ENCODE data around the gene MN1.

Gene MN1

DNA sequence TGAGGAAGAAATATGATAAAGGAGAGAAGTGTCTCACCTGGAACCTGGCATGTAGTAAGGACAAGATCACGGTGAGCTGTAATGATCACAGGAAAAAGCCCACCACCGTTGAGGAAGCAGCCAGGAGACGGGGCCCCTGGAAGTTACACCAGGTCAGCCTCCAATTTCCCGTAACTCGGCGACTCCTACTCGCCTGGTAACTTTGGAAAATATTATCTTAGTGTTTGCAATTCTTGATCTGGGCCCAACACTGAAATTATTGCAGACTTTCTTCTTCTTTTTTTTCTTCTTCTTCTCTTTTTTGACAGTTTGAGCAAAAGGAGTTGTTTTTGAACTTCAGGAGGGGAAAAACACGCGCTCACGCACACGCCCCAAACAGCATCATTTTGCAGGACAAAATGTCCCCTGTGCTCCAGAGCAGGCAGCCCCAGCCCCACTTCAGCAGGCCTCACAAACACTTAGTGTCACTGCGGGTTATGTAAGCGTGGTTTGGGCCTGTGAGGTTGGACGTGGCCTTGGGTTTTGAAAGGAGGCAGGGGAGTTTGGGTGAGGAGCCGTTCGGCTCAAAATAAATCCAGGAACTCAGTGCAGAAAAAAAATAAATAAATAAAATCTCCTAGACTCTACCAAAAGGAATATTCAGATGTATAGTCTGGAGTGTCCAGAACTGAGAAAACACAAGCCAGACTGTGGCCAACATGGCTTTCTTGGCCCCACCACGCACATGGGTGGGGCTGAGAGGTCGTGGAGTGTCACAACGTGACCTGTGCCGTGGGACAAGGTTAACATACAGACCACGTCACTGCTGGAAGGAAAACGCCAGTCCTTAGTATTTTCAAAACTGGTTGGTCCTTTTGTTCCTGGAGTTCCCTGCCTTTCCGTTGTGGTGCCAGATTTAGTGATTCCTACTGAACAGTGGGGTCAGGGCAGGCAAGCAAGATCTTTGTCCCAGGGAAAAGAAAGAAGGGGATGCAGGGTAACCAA lies 26.3 kb upstream of the MN1 start:
- no peak for DNase-seq (ENCODE audit: low read depth)

DNA sequence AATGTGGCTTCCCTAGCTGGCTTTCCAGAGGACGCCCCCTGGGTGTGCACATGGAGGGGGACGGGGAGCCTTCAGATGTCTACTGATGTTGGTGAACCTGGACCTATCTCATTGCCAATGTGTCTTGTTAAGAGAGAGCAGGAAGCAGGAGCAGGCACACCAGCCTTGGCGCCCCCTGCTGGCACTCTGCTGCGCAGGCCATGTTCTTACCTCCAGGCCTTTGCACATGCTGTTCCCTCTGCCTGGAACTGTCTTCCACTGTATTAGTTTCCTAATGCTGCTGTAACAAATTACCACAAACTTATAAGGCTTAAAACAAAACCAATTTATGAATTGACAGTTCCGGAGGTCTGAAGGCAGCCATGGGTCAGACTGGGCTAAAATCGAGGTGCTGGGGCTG lies 23.6 kb upstream of the MN1 start:
- DNase-seq (ENCODE audit: low read depth) = no peak

DNA sequence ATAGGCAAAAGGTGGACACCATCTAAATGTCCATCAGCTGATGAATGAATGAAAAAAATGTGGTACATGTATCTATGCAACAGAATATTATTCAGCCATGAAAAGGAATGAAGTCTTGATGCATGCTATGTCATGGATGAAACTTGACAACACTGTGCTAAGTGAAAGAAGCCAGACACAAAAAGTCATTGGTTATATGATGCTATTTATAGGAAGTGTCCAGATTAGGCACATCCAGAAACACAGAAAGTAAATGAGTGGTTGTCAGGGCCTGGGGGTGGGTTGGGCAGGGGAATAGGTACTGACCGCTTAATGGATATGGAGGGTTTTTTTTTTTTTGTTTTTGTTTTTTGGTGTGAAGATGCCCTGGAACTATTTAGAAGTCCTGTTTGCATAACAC lies 21.7 kb upstream of the MN1 start:
- no peak for DNase-seq (ENCODE audit: low read depth)

DNA sequence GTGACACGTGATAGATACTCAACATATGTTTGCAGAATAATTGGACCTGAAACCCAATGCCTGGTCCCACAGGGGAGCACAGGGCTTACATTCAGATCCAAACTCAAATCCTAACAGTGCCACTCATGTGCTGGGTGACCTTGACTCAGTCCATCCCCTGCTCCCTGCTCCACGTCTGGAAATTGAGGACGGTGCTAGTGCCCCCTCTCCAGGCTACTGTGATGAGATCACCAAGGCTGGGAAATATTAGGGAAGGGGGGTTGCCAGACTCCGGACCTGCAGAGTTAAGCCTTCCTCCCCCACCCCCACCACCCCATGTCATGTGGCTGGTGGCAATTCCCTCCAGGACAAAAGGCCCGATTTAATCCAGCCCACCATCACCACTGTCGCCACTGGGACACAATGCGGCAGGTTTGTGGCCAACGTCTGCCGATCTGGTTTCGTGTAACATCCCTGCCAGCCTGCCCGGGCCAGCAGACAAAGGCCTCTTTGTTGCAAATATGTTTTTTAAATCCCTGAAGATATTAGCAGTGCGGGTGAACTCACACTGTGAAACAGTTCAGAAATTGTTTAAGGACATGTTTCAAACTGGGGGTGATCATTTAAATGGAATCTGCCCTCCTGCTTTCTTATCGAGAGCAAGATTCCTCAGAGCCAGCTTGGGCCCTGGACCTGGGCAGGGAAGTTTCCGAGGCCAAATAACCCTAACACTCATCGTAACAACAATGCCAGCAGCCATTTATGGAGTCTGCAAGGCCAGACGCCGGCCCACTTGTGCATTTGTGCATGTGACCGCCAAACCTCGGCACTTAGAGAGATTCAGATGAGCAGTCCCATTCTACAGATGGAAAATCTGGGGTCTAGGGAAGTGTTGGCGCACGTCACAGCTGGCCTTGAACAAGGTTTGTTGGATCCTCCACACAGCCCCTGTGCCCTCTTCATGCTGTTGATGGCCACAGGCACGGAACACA lies 19.6 kb upstream of the MN1 start:
- no peak for DNase-seq (ENCODE audit: low read depth)

DNA sequence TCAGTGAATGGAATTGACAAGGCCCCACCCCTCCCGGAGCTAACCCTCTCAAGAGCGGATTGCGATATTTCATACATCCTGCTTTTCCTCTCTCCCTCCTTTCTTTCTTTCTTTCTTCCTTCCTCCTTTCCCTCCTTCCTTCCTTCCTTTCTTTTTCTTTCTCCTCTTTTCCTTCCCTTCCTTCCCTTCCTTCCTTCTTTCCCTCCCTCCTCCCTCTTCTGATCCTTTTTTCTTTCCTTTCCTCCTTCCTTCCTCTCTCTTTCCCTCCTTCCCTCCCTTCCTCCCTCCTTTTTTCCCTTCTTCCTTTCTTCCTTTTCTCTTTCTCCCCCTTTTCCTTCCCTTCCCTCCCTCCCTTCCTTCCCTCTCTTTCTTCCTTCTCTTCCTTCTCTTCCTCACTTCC lies 15.0 kb upstream of the MN1 start:
- no peak for DNase-seq (ENCODE audit: low read depth)

DNA sequence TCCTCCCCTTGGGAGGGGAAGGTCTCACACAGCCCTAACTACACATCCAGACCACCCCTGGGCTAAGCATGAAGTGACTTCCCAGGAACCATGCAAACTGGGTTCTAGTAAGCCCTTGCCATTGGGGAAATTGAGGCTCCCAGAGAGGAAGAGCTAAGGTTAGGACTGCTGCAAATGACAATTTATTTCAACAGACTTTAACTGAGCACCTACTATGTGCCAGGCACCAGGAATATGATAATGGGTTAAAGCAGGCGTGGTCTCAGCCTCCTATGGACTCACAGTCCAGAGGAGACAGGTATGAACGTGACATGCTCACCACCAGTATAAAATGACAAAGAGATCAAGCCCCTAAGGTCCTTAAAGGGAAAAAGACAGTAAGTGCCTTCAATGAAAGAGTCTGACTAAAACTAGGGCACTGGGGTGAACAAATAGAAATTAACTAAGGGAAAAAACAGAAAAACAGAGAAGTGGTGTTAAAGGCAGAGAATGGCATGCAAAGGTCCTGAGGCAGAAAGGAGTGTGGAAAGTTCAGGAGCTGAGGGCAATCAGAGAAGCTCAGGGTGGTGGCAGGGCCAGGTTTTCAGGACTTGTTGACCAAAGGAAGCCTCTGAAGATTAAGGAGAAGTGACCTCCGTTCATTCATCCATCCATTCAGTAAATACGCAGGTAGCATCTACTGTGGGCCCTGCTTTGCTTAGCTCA lies 14.4 kb upstream of the MN1 start:
- DNase-seq (ENCODE audit: low read depth) = no peak

DNA sequence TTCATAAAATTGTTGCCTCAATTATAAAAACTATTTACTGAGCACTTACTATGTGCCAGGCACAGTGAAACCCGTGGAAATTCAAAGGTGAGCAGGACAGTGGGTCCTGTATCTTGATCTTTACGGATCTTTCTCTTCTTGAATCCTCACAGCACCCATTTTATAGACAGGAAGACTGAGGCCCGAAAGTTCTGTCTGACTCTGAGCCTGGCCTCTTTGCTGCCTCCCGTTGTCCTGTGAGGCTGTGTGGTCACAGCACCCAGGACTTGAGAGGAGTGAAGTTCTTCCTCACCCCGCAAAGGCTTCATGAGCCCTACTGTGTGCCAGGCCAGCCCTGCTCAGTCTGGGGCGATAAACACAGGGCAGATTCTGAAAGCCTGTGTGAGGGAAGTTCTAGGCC lies 13.4 kb upstream of the MN1 start:
- no peak for DNase-seq (ENCODE audit: low read depth)

DNA sequence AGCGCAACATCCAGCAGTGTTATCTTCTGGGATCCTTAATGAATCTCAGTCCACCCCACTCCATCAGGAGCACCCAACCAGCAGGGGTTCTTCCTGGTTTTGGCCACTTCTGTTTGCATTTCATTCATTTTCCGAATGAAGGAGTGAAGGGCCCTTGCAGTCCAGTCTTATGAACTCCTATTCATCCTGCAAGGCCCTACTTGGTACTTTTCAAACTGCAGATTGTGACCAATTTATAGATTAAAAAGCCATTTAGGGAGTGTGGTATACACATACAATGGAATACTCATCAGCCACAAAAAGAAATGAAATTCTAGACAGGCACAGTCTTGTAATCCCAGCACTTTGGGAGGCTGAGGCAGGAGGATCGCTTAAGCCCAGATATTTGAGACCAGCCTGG lies 10.2 kb upstream of the MN1 start:
- no peak for DNase-seq (ENCODE audit: low read depth)

DNA sequence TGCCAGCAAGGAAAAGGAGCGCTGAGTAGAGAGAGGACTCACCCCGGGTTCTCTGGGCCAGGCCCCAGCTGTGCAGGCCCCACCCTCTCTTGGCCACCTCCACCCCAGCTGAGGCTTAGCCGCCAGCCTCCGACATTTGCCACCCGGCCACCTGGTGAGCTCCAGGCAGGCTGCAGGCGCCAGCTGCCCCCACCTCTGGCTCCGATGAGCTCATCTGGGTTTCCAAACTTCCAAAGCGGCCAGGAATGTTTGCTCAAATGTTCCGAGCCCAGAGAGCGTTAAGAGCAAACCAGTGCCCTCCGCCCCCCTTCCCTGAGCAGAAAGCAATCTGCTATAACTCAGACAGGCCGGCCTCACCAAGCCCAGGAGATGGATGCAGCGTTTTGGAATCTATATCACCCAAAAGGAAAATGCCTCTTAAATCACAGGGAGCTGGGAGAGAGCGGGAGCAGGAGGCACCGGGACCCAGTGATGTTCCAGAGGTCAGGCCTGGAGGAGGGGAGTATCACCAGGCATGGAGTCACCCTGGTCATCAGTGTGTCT lies 9.1 kb upstream of the MN1 start:
- DNase-seq (ENCODE audit: low read depth) = no peak

DNA sequence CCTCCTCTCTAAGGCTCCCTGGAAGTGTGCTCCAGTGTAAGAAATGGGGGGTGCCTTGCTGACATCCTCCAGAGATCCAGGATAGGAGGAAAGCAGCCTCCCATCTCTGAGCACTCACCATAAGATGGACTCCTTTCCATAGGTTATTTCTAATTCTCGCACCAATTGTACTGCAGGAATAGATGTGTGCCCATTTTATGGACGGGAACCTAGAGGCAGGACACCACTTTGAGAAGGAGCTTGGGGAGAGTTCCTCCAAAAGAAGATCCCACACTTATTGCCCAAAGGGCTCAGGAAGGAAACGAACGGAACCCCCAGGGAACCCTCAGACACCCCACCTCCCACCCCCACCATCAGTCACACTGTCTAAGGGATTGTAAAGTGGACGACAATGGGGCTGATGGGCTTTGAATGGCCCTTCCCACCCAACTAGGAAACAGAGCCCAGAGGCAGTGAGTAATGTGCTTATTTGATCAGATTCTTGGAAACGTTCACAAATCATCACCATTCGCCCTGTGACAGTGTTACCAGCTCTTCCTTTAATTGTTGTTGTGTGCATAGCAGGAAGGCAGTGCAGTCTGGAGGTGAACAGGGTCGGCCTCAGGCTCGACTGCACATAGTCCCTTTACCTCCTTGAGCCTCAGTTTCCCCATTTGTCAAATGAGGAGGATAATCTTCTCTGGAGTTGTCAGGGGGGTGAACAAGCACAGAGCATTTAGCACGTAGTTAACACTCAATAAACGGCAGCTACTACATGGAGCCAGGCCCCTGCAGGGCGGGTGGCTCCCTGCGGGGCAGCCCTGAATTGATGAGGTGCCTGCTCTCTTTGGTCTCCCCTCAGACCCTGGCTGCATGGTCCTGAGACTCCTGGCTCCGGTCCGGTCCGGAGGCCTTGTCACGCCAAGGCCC lies 8.4 kb upstream of the MN1 start:
- DNase-seq (ENCODE audit: low read depth) = no peak

DNA sequence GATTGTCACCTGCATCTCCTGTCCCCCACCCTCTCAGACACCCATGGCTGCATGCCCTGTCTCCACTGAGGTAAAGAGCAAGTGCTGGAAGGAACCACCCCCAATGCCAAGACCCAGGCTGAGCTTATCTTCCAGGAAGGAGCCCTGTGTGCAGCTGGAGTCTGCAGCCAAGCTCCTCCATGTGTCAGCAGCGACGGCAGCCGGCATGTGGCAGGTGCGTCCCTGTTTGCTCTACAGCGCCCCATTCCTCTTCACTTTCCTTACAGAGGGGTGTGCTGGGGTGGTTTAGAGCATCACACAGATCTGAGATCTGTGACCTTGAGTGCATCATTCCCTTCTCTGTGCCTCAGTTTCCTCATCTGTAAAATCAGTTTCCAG lies 7.7 kb upstream of the MN1 start:
- no peak for DNase-seq (ENCODE audit: low read depth)

DNA sequence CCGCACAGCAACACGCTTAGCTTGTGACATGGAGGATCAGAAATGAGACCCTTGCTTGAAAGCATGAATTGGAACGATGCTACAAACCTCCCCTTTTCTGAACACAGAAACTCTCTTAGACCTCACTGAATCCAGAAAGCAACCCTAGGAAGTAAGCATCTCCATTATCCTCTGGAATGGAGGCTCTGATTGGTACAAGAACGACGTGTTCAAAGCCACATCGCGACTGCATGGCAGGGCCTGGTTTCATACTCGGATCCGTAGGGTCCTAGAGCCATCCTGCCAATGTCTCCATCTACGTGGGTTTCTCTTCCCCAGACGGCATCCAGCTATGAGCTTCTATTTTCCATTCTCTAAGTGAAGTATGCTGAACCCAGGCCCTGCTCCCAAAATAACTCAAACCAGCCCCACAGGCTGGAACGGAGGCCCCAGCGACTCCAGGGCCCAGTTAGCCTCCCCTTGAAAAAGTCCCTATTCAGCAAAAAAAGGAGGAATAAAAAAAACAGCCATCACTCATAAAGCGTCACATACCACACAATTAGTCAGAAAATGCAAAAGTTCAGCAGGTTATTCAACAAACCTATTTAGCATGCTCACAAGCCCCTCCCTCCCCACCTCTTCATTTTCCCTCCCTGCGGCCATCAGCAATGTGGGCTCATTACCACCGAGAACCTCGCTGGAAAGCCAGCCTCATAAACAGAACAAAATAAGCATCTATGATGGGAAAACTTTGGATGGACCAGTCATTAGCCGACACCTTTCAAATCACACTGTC lies 7.1 kb upstream of the MN1 start:
- DNase-seq (ENCODE audit: low read depth) = no peak

DNA sequence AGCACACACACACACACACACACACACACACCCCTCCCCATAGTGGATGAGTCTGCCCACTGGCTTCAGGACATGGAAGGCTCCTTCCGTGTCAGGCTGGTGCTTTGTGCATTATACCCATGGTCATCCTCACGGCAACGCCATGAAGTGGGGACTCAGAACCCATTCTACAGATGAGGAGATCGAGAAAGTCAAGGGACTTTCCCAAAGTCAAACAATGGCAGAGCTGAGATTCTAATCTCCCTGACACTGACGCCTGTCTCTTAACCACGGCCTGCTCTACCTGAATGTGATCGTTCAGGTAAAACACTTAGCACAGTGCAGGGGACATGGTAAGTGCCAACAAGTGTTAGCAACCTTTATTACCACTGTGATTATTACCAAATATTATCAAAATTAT lies 4.3 kb upstream of the MN1 start:
- no peak for DNase-seq (ENCODE audit: low read depth)

DNA sequence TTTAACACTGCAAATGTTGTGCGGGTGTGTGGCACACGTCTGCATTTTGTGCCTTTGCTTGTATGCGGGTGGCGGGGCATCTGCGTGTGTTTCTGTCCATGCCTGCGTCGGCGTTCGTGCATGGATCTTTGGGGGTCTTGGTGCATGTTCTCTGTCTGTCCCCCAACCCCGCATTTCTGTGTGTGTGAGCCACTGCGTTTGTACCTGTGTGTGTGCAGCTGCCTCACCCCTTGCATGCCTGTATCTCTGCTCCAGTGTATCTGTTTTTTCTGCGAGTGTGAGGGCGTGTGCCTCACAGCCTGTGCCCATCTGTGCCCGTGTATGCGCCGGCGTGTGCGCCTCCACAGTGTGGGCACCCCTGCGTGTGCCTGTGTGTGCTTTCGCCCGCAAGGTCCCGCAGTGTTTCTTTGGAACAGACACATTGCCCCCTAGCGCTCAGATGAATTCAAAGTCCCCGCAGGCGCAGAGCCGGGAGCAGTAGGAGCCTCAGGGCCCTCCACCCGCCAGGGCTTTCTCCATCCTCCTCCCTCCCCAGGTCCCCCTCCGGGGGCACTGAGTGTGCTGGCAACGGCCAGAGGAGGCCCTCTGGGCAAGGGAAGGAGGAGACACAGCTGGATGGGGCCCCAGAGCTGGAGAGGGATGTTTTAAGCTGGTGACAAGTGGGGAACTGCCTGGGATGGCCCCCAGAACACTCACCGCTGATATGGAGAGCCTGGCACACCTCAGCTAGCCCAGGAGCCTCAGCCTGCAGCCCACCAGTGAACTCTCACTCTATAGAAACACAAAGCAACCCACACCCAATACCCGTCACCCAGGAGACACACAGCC lies 3.1 kb upstream of the MN1 start:
- DNase-seq (ENCODE audit: low read depth) = no peak

DNA sequence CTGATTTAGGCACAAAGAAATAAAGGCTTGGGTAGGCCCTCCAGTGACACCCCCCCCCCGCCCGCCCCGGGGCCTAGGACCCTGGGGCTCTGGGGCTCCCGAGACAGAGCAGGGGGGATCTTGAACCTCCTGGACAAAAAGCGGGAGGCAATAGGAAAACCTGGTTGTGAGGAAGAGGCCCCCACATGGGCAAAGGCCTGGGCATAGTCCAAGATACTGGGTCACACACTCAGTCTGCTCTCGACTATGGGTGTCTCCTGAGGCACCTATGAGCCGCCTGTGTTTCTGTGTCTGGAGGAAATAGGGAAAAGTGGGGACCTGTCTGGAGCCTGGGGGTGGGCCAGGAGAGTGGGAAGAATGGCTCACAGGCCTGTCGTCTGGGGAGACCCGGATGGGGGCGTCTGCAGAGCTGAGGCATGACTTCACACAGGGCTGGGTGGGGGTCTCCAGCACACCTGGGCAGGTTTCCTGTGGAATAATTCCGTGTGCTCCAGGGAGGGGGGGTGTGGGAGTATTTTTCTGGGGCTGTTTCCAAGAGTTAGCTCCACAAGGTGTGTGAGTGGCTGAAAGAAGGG lies 2.4 kb upstream of the MN1 start:
- DNase-seq (ENCODE audit: low read depth) = no peak

DNA sequence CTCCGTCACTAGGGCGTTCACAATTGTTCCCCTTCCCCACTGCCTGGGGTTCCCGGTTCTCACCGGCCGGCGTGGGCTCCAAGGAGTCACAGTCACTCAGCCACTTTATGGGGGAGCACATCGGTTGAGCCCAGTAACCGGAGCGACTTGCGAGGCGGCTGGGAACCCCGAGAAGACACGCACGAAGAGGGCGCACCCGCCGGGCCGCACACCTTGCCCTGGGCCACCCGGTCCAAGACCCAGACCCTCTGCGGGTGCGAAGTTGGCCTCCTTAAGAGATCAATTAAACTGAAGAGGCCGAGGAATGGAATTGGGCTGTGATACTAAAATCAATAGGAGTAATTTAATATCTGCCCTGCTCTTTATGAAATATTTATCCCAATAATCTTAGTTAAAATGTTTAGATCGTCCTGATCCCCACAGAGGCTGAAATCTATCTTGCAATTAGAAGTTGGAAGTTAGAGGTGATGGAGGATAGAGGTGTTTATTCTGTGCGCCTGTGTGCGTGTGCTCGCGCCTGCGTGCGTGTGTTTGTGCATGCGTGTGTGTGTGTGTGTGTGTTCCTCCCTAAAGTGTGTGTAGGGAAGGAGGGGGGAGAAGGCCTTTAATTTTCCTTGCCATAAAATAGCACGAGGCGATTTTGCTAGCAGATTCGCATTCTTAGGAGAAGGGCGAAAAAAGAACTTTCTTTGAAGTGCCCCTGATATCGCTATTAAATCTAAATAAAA lies 954 bp upstream of the MN1 start:
- no peak for DNase-seq (ENCODE audit: low read depth)

DNA sequence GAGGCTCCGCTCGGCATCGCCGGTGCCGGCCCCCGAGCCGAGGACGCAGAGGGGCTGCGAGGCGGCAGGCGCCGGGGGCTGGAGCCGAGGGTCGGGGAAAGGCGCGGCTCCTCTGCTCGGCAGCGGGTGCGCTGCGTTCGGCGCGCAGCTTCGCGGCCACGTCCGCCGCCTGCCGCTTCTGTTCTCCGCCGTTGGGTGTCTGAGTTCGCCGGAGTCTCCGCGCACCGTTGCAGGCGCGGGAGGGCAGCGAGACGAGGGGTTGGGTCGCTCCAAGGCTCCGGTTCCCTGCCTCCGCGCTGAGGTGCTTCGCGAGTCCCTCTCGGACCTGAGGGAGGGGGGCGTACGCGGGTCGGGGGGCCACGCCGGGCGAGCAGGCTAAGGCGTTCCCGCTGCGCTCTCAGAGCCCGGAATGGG lies 347 bp downstream of the MN1 start:
- no peak for DNase-seq (ENCODE audit: low read depth)

Measured in fibroblast of the conjunctiva (primary cell).